Measurements from ENCODE around the gene CNTROB. TPM values are rescaled to one million over a fixed set of nuclear protein-coding genes. Genes with fewer than 3 reads are reported as not detected.
A peak's percentile ranks its signal among the peaks of the same experiment; 100 is the strongest.

CNTROB gene
- total RNA-seq, 1 experiment from 2014 or later: 27.5 TPM

DNA sequence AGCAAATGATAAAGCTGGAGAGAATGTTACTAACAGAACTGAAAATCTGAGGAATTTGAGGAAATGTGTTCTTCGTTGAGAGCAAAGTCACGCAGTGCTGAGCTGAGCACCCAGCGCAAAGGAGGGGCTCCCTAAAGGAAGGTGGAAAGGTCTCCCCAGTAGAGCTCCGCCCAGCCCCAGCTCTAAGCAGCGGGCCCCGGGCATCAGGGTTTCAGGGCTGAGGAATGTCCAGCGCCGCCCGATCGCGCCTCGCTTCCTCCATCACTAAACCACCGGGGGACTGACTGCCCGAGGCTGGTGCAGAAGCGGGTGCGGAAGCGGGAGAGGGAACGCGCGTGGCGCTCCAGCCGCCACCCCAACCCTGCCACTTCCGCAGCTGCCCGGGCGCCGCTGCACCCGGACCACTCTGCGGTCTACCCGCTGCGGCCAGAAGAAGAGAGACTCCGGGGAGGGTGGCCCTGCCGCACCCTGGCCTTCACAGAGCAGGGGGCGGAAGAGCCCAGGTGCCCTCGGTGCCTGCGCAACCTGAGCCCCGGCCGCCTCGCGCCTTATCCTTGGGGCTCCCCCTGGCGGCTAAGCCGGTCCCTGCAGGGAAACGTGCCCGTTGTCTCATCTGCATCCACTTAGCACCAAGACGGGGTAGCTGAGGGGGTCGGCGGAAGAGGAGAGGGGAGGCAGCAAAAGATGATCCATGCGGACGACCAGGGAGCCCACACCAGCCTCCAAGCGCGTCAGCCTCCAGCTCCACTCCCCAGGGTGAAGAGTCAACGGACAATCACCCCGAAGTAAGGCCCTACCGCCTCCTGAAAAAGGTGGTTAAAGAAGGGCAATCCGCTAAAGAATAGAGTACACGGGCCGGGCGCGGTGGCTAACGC, 58.0 kb downstream of the CNTROB start:
- ATAC-seq (peak; percentile 85), DNase-seq (peak; percentile 80)
- Histone ChIP-seq H3F3A (ENCODE audit: low read length, unreplicated experiment) (no peaks in the 10 kb centered on the region), H3K27ac (ENCODE audit: low read length) (peak overlapping the region; percentile 8; the same call in 1 of the 2 replicates), H3K9ac (ENCODE audit: low read length) (peak overlapping the region; percentile 65), H3K9me2 (replicated peaks; ENCODE audit: low read length) (no peaks in the 10 kb centered on the region), H2AFZ (ENCODE audit: low read length) (peak overlapping the region; percentile 92), H3K9me3 (ENCODE audit: low read length) (no peaks in the 10 kb centered on the region), H3K4me3 (ENCODE audit: low read length) (peak overlapping the region; percentile 81), H3K27me3 (ENCODE audit: low read length) (no peaks in the 10 kb centered on the region), H4K20me1 (ENCODE audit: low read length) (no peaks in the 10 kb centered on the region), H3K36me3 (ENCODE audit: low read depth, low read length) (no peaks in the 10 kb centered on the region), H3K4me1 (ENCODE audit: insufficient read depth, low read length) (peaks cover 7% of the 10 kb centered on the region; the same call in 1 of the 2 replicates), H3K79me2 (ENCODE audit: low read length) (no peaks in the 10 kb centered on the region), H3K4me2 (ENCODE audit: low read length) (peak overlapping the region; percentile 91)
- no TSS peak for BruUV-seq (replicated peaks)
- intact Hi-C loops (cut with micrococcal nuclease): loop anchor here (1.0 to 2.0 kb wide), 3 partner anchors 51 to 127 kb away; no protein-coding TSS in a partner anchor
- TF ChIP-seq EZH2phosphoT487 (IDR thresholded peaks at IDR 0.05; ENCODE audit: borderline replicate concordance, low read length): no peak
- TF ChIP-seq, protein P1, sequence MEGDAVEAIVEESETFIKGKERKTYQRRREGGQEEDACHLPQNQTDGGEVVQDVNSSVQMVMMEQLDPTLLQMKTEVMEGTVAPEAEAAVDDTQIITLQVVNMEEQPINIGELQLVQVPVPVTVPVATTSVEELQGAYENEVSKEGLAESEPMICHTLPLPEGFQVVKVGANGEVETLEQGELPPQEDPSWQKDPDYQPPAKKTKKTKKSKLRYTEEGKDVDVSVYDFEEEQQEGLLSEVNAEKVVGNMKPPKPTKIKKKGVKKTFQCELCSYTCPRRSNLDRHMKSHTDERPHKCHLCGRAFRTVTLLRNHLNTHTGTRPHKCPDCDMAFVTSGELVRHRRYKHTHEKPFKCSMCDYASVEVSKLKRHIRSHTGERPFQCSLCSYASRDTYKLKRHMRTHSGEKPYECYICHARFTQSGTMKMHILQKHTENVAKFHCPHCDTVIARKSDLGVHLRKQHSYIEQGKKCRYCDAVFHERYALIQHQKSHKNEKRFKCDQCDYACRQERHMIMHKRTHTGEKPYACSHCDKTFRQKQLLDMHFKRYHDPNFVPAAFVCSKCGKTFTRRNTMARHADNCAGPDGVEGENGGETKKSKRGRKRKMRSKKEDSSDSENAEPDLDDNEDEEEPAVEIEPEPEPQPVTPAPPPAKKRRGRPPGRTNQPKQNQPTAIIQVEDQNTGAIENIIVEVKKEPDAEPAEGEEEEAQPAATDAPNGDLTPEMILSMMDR (conservative IDR thresholded peaks at IDR 0.05; ENCODE audit: low read depth, low read length): peak; percentile 82
- no peak for TF ChIP-seq EZH2 (IDR thresholded peaks at IDR 0.05; ENCODE audit: low read length, unreplicated experiment)
- ChIA-PET POLR2A (ENCODE audit: unreplicated experiment) (interaction anchor here (0.6 kb wide), 1 partner anchor 181 kb away, joined by 3 read pairs; no protein-coding TSS in a partner anchor), CTCF (interaction anchor here (0.5 to 1.9 kb wide), 11 partner anchors 12 to 246 kb away, joined by 3 to 11 read pairs (median 5); partner anchors contain the start of gene TRAPPC1)

DNA sequence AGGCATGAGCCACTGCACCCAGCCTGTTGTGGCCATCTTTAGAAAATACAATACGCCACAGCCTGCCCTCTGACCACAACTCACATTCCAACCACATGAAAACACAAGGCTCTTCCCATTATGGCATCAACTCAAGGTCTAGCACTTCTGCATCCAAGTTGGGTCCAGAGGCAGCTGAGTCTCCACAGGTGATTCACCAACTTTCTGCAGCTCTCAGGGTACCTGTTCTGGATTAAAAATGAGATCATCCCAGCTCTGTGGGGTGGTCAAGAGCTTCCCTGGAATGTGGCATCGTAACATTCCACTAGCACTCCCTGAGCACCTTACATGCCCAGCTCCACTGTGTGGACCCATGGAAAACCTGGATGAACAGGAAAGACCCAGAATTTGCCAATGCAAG, 60.5 kb downstream of the CNTROB start:
- TF ChIP-seq, protein P1 (conservative IDR thresholded peaks at IDR 0.05; ENCODE audit: low read depth, low read length): no peak
- no peak for TF ChIP-seq EZH2phosphoT487 (IDR thresholded peaks at IDR 0.05; ENCODE audit: borderline replicate concordance, low read length)
- TF ChIP-seq EZH2 (IDR thresholded peaks at IDR 0.05; ENCODE audit: low read length, unreplicated experiment): no peak
- BruUV-seq (replicated peaks): no TSS peak
- intact Hi-C loops (cut with micrococcal nuclease): no loop called here
- CTCF ChIA-PET: no interaction called here
- H3K4me2 ChIP-seq (ENCODE audit: low read length): no peak overlapping the region
- no peak overlapping the region for H2AFZ ChIP-seq (ENCODE audit: low read length)
- H3K79me2 ChIP-seq (ENCODE audit: low read length): no peaks in the 10 kb centered on the region
- H3K27me3 ChIP-seq (ENCODE audit: low read length): no peaks in the 10 kb centered on the region
- H3K9ac ChIP-seq (ENCODE audit: low read length): no peak overlapping the region
- peaks cover 7% of the 10 kb centered on the region; the same call in 1 of the 2 replicates for H3K4me1 ChIP-seq (ENCODE audit: insufficient read depth, low read length)
- no peaks in the 10 kb centered on the region for H3K36me3 ChIP-seq (ENCODE audit: low read depth, low read length)
- POLR2A ChIA-PET (ENCODE audit: unreplicated experiment): no interaction called here
- ATAC-seq (no peak; the same call in 1 of the 2 replicates), DNase-seq (peak; percentile 77)
- H3K4me3 ChIP-seq (ENCODE audit: low read length): no peak overlapping the region
- no peaks in the 10 kb centered on the region for H4K20me1 ChIP-seq (ENCODE audit: low read length)
- no peak overlapping the region for H3K27ac ChIP-seq (ENCODE audit: low read length)
- H3K9me3 ChIP-seq (ENCODE audit: low read length): no peaks in the 10 kb centered on the region
- no peaks in the 10 kb centered on the region for H3K9me2 ChIP-seq (replicated peaks; ENCODE audit: low read length)
- no peaks in the 10 kb centered on the region for H3F3A ChIP-seq (ENCODE audit: low read length, unreplicated experiment)

DNA sequence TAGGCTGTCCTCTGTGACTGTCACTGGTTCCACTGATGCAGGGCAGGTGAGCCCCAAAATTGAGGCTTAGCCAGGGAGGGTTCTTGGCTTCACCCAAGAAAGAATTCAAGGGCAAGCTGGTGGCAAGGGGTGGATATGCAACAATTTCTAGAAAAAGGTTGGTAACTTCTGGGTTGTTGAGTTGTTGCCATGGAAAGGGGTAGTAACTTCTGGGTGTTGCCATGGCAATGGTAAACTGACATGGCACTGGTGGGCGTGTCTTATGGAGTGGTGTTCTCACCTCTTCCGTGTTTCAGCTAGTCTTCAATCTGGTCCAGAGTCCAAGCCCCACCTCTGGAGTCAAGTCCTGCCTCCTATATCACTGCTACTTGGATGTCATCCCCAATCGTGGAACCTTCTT, 60.9 kb downstream of the CNTROB start:
- POLR2A ChIA-PET (ENCODE audit: unreplicated experiment): no interaction called here
- no peak overlapping the region for H3K4me3 ChIP-seq (ENCODE audit: low read length)
- no peak overlapping the region for H2AFZ ChIP-seq (ENCODE audit: low read length)
- H3K27me3 ChIP-seq (ENCODE audit: low read length): no peaks in the 10 kb centered on the region
- BruUV-seq (replicated peaks): no TSS peak
- H4K20me1 ChIP-seq (ENCODE audit: low read length): no peaks in the 10 kb centered on the region
- TF ChIP-seq, protein P1 (conservative IDR thresholded peaks at IDR 0.05; ENCODE audit: low read depth, low read length): no peak
- TF ChIP-seq EZH2 (IDR thresholded peaks at IDR 0.05; ENCODE audit: low read length, unreplicated experiment): no peak
- no peak for TF ChIP-seq EZH2phosphoT487 (IDR thresholded peaks at IDR 0.05; ENCODE audit: borderline replicate concordance, low read length)
- H3K27ac ChIP-seq (ENCODE audit: low read length): no peak overlapping the region
- no peaks in the 10 kb centered on the region for H3K9me3 ChIP-seq (ENCODE audit: low read length)
- CTCF ChIA-PET: no interaction called here
- no peaks in the 10 kb centered on the region for H3F3A ChIP-seq (ENCODE audit: low read length, unreplicated experiment)
- intact Hi-C loops (cut with micrococcal nuclease): no loop called here
- no peak overlapping the region for H3K9ac ChIP-seq (ENCODE audit: low read length)
- H3K36me3 ChIP-seq (ENCODE audit: low read depth, low read length): no peaks in the 10 kb centered on the region
- H3K4me1 ChIP-seq (ENCODE audit: insufficient read depth, low read length): peaks cover 7% of the 10 kb centered on the region; the same call in 1 of the 2 replicates
- no peaks in the 10 kb centered on the region for H3K9me2 ChIP-seq (replicated peaks; ENCODE audit: low read length)
- ATAC-seq: no peak
- H3K79me2 ChIP-seq (ENCODE audit: low read length): no peaks in the 10 kb centered on the region
- no peak for DNase-seq
- H3K4me2 ChIP-seq (ENCODE audit: low read length): no peak overlapping the region

Data from PC-3 (cell line).